HG03378 (cell line): ENCODE data around the gene SLC1A2.

Experiments used
- ATAC-seq: cut with Tn5 transposase; IDR thresholded peaks from one replicate; pipeline ENCODE4 v1.9.1; 2021; ENCODE audit warnings: mild to moderate bottlenecking, moderate library complexity; ENCODE audit not compliant: unreplicated experiment

The SLC1A2 gene

DNA sequence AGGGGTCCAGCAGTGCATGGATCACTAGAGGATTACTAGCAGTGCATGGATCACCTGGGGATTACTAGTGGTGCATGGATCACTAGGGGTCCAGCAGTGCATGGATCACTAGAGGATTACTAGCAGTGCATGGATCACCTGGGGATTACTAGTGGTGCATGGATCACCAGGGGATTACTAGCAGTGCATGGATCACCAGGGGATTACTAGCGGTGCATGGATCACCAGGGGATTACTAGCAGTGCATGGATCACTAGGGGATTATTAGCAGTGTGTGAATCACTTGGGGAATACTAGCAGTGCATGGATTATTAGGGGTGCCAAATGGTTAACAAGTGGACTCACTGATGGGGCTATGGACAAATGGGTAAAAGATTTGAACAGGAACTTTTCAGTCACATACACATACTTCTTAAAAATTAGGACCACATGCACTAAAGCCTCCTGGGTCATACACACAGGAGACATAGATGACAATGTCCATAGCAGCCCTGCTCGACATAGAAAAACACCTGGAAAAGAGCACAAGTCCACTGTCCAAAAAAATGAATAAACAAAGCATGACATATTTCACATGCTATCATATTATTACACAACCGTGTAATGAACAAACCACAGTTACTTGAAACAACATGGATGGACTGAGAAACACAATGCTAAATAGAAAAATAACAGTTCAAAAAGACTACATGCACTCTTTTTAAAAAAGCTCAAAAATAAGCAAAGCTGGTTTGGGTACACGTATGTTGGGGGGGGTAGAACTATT is 170.6 kb downstream of the SLC1A2 start:
- no peak for ATAC-seq

GRCh38 chr11:35247863-35248262 is 171.5 kb downstream of the SLC1A2 start:
- ATAC-seq = no peak

- no peak for ATAC-seq
Observed at GRCh38 chr11:35247428-35247827, 171.9 kb downstream of the SLC1A2 start.

GRCh38 chr11:35246745-35247144 is 172.6 kb downstream of the SLC1A2 start:
- no peak for ATAC-seq

DNA sequence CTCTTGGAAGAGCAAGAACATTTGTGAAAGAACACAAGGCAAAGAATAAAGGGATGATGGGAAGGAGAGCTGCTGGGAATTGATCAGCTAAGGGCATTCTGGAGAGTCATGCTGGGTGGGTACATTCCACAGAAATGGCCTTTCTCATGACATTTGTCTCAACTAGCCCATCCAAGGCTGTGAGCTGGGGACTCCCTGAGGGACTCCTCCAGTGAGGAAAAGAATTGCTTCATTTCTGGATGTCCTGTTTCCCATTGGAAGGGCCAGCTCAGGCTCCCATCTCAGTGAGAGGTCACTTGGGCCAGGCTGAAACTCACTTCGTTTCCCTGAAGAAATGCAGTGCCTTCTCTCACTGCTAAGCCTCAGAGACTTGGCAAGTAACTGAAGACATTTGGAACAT is 173.6 kb downstream of the SLC1A2 start:
- ATAC-seq = no peak

DNA sequence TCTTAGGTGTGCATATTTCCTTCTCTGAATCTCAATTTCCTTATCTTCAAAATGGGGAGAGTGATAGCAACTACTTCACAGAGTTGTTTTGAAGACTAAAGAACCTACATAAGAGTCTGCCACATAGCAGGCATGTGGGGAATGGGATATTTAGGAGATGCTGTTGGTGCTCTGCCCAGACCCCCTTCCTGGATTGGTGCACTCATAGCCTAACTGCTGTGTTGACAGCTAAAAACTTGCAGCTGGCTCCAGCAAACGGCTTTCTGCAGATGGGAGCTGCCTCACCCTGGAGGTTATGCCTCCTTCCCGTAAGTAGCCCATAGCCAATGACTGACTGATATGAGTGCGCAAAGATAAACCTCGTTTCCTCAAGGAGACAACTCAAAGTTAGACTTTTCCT is 174.3 kb downstream of the SLC1A2 start:
- ATAC-seq = no peak

- no peak for ATAC-seq
Observed at GRCh38 chr11:35243774-35244173, 175.6 kb downstream of the SLC1A2 start.

- ATAC-seq = no peak
Observed at GRCh38 chr11:35242412-35243242, 176.7 kb downstream of the SLC1A2 start.

DNA sequence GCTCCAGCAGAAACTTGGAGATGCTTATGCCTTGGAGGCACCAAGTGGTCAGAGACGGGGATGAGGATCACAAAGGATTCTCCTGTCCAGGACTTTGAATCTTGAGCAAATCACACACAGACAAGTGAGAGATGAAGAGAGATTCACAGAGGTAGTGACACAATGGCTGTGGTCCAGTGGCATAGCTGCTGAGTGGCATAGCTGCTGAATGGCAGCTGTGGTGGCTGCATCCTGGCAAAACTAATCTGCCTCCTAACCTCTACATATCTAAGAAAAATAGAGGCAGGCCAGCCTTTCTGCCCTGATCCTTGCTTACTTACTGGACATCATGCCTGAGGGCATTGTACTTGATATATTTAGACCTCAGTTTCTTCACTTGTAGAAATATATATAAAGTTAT is 177.8 kb downstream of the SLC1A2 start:
- ATAC-seq = no peak

- ATAC-seq = no peak
Observed at GRCh38 chr11:35241083-35241482, 178.3 kb downstream of the SLC1A2 start.

- ATAC-seq = no peak
Observed at GRCh38 chr11:35239471-35240075, 179.8 kb downstream of the SLC1A2 start.

DNA sequence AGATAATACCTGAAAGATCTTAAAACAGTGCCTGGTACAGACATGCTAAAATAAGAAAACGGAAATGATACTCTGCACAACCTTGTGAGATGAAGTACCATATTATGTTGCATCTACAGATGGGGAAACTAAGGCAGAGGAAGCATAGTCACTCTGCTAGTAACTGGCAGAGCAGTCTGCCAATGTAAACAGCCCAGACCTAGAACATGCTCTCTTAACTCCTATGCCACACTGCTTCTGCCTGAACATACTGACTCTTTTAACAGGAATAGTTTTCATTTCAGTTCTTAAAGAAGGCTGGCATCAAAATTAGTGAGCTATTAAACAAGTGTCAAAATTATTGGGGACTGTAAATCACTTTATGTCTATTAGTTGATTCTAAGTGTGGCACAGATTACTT is 180.5 kb downstream of the SLC1A2 start:
- no peak for ATAC-seq

GRCh38 chr11:35237860-35238715 is 181.3 kb downstream of the SLC1A2 start:
- no peak for ATAC-seq

DNA sequence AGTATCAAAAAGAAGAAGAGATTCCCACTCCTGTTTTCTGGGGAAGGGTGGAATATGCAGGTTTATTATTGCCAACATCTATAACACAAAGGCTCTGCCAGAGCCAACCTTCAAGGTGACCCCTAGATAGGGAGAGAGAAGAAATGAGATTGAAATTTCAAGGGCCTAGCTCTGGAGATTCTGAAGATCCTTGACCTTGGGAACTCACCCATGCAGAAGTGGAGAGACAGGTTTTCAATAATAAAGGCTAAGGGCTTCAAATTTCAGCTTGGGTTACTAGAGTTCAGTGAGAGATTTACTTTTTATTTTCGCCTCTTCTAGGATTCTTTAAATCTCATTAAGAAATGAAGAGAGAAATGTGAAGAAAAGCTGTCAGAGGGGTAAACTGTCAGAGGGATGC is 182.0 kb downstream of the SLC1A2 start:
- no peak for ATAC-seq

GRCh38 chr11:35236667-35237003 is 182.7 kb downstream of the SLC1A2 start:
- no peak for ATAC-seq

GRCh38 chr11:35235936-35236666 is 183.3 kb downstream of the SLC1A2 start:
- no peak for ATAC-seq

DNA sequence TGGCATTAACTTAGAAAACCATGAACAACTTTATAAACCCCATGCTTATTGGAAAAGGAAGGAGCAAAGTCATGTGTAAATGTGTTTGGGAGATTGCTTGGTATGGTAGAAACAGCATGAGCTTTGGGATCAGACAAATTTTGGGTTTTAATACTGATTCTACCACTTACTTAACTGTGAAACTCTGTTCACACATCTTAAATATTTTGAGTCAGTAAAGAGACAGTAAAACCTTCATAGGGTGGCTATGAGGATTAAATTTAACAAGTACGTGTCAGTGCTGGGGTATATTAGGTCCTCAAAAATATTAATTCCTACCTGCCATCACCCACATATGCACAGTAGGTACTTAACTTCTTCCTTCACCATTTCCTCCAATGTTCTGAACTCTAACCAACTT is 183.9 kb downstream of the SLC1A2 start:
- no peak for ATAC-seq

- no peak for ATAC-seq
Observed at GRCh38 chr11:35235157-35235468, 184.2 kb downstream of the SLC1A2 start.

- no peak for ATAC-seq
Observed at GRCh38 chr11:35234460-35235156, 184.8 kb downstream of the SLC1A2 start.

DNA sequence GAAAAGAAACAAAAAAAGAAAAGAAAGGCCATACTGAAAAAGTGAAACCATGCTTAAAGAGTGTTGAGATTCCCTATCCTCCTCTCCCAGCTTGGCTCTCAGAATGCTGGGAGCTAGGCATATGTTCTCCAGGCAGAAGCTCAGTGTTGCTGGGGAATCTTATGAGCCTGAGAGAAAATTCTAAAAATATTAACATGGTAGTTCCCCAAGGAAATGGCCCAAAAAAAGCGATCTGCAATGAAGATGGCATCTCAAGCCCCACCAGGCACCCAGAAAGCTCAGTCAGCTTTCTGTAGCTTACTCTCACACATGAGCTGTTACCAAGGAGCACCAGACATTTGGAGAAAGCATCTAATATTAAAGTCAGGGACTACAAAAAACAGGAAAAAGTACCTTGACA is 185.8 kb downstream of the SLC1A2 start:
- ATAC-seq = no peak
